ENCODE data around the gene ZNF408.

ZNF408 gene

GRCh38 chr11:46675288-46675851 is 25.5 kb upstream of the ZNF408 start:
- H3K4me1 ChIP-seq (ENCODE audit: insufficient read depth, low read length, severe bottlenecking) = peaks cover 31% of the 10 kb centered on the region
- H3K27ac ChIP-seq (ENCODE audit: low read depth, low read length, poor library complexity, severe bottlenecking) = peak overlapping the region; percentile 56
- no peaks in the 10 kb centered on the region for H3K27me3 ChIP-seq (ENCODE audit: insufficient read depth, low read length)
- H3K9me3 ChIP-seq (ENCODE audit: low read length) = no peaks in the 10 kb centered on the region
- no peak for TF ChIP-seq CTCF (IDR thresholded peaks at IDR 0.05; ENCODE audit: low read length)
- no peak for TF ChIP-seq EZH2 (IDR thresholded peaks at IDR 0.05; ENCODE audit: borderline replicate concordance, low read length)
- no peak overlapping the region for H3K4me3 ChIP-seq (ENCODE audit: low read depth, low read length, poor library complexity, severe bottlenecking)
- no peaks in the 10 kb centered on the region for H3K79me2 ChIP-seq (ENCODE audit: insufficient read depth, low read length)
- no peaks in the 10 kb centered on the region for H3F3A ChIP-seq (ENCODE audit: insufficient read depth, low read length)
- H3K9me2 ChIP-seq (ENCODE audit: low read depth, low read length) = no peaks in the 10 kb centered on the region
- H4K20me1 ChIP-seq (ENCODE audit: insufficient read depth, low read length) = no peaks in the 10 kb centered on the region
- peak overlapping the region; percentile 3; the same call in 1 of the 2 replicates for H3K4me2 ChIP-seq (ENCODE audit: low read length)
- no peak overlapping the region for H3K9ac ChIP-seq (ENCODE audit: low read length)
- peaks cover 49% of the 10 kb centered on the region; the same call in 1 of the 2 replicates for H3K36me3 ChIP-seq (ENCODE audit: insufficient read depth, low read length)
- H2AFZ ChIP-seq (ENCODE audit: low read length) = no peak overlapping the region

GRCh38 chr11:46675949-46676348 is 24.9 kb upstream of the ZNF408 start:
- H3K4me3 ChIP-seq (ENCODE audit: low read depth, low read length, poor library complexity, severe bottlenecking) = no peak overlapping the region
- H3K4me1 ChIP-seq (ENCODE audit: insufficient read depth, low read length, severe bottlenecking) = peaks cover 31% of the 10 kb centered on the region
- no peak for TF ChIP-seq EZH2 (IDR thresholded peaks at IDR 0.05; ENCODE audit: borderline replicate concordance, low read length)
- no peak for TF ChIP-seq CTCF (IDR thresholded peaks at IDR 0.05; ENCODE audit: low read length)
- no peak overlapping the region for H3K4me2 ChIP-seq (ENCODE audit: low read length)
- no peaks in the 10 kb centered on the region for H3K27me3 ChIP-seq (ENCODE audit: insufficient read depth, low read length)
- H3F3A ChIP-seq (ENCODE audit: insufficient read depth, low read length) = no peaks in the 10 kb centered on the region
- H3K9me2 ChIP-seq (ENCODE audit: low read depth, low read length) = no peaks in the 10 kb centered on the region
- no peaks in the 10 kb centered on the region for H3K9me3 ChIP-seq (ENCODE audit: low read length)
- H4K20me1 ChIP-seq (ENCODE audit: insufficient read depth, low read length) = no peaks in the 10 kb centered on the region
- H2AFZ ChIP-seq (ENCODE audit: low read length) = no peak overlapping the region
- no peaks in the 10 kb centered on the region for H3K79me2 ChIP-seq (ENCODE audit: insufficient read depth, low read length)
- peaks cover 52% of the 10 kb centered on the region; the same call in 1 of the 2 replicates for H3K36me3 ChIP-seq (ENCODE audit: insufficient read depth, low read length)
- no peak overlapping the region for H3K9ac ChIP-seq (ENCODE audit: low read length)
- H3K27ac ChIP-seq (ENCODE audit: low read depth, low read length, poor library complexity, severe bottlenecking) = no peak overlapping the region

GRCh38 chr11:46676436-46677158 is 24.2 kb upstream of the ZNF408 start:
- TF ChIP-seq CTCF (IDR thresholded peaks at IDR 0.05; ENCODE audit: low read length) = no peak
- TF ChIP-seq EZH2 (IDR thresholded peaks at IDR 0.05; ENCODE audit: borderline replicate concordance, low read length) = no peak
- no peak overlapping the region for H3K4me3 ChIP-seq (ENCODE audit: low read depth, low read length, poor library complexity, severe bottlenecking)
- peak overlapping the region; percentile 29 for H3K27ac ChIP-seq (ENCODE audit: low read depth, low read length, poor library complexity, severe bottlenecking)
- no peaks in the 10 kb centered on the region for H3K9me2 ChIP-seq (ENCODE audit: low read depth, low read length)
- H2AFZ ChIP-seq (ENCODE audit: low read length) = no peak overlapping the region
- H3K9me3 ChIP-seq (ENCODE audit: low read length) = no peaks in the 10 kb centered on the region
- no peaks in the 10 kb centered on the region for H4K20me1 ChIP-seq (ENCODE audit: insufficient read depth, low read length)
- H3K79me2 ChIP-seq (ENCODE audit: insufficient read depth, low read length) = no peaks in the 10 kb centered on the region
- H3F3A ChIP-seq (ENCODE audit: insufficient read depth, low read length) = no peaks in the 10 kb centered on the region
- no peak overlapping the region for H3K9ac ChIP-seq (ENCODE audit: low read length)
- no peaks in the 10 kb centered on the region for H3K27me3 ChIP-seq (ENCODE audit: insufficient read depth, low read length)
- no peak overlapping the region for H3K4me2 ChIP-seq (ENCODE audit: low read length)
- peaks cover 31% of the 10 kb centered on the region for H3K4me1 ChIP-seq (ENCODE audit: insufficient read depth, low read length, severe bottlenecking)
- peaks cover 53% of the 10 kb centered on the region; the same call in 1 of the 2 replicates for H3K36me3 ChIP-seq (ENCODE audit: insufficient read depth, low read length)
